ENCODE measurements around the gene TRIM31.
A peak's percentile ranks its signal among the peaks of the same experiment; 100 is the strongest.

Gene TRIM31

GRCh38 chr6:30131947-30132497 is 19.1 kb upstream of the TRIM31 start:
- H3K27ac ChIP-seq, result no peak overlapping the region
- no peak for TF ChIP-seq ZFX (IDR thresholded peaks at IDR 0.05)
- no peak for TF ChIP-seq CTCF (conservative IDR thresholded peaks at IDR 0.05)

- no peak overlapping the region for H3K27ac ChIP-seq
- TF ChIP-seq CTCF (conservative IDR thresholded peaks at IDR 0.05), result peak; percentile 99
- no peak for TF ChIP-seq ZFX (IDR thresholded peaks at IDR 0.05)
Measured at GRCh38 chr6:30130887-30131862, 18.3 kb upstream of the TRIM31 start.

- no peak overlapping the region for H3K27ac ChIP-seq
- TF ChIP-seq ZFX (IDR thresholded peaks at IDR 0.05), result no peak
- no peak for TF ChIP-seq CTCF (conservative IDR thresholded peaks at IDR 0.05)
Measured at GRCh38 chr6:30130179-30130679, 17.3 kb upstream of the TRIM31 start.

- TF ChIP-seq ZFX (IDR thresholded peaks at IDR 0.05) (no peak), CTCF (conservative IDR thresholded peaks at IDR 0.05) (no peak)
- no peak overlapping the region for H3K27ac ChIP-seq
Measured at GRCh38 chr6:30129265-30130178, 16.6 kb upstream of the TRIM31 start.

GRCh38 chr6:30127238-30128093 is 14.6 kb upstream of the TRIM31 start:
- no peak for TF ChIP-seq CTCF (conservative IDR thresholded peaks at IDR 0.05)
- no peak for TF ChIP-seq ZFX (IDR thresholded peaks at IDR 0.05)
- no peak overlapping the region for H3K27ac ChIP-seq

- H3K27ac ChIP-seq, result no peak overlapping the region
- TF ChIP-seq ZFX (IDR thresholded peaks at IDR 0.05), result no peak
- no peak for TF ChIP-seq CTCF (conservative IDR thresholded peaks at IDR 0.05)
Measured at GRCh38 chr6:30122515-30122914, 9.6 kb upstream of the TRIM31 start.

Measured in C4-2B (cell line).